Calu3 (cell line): ENCODE measurements around the gene EPAS1. TPM values are rescaled to one million over a fixed set of nuclear protein-coding genes. Genes with fewer than 3 reads are reported as not detected.

Source experiments
- BruUV-seq: library from RNA; stranded (reverse); fragments of 400-500 nt; replicated peaks from 2 replicates; lab custom pipeline; 2021; lab: Mats Ljungman, UMichigan
- CTCF ChIA-PET: fragments of 300-600 bp; sonication (Branson Sonifier 250); formaldehyde crosslinking; loops from one replicate; lab custom pipeline; 2022; ENCODE audit warnings: antibody characterized with exemption; lab: Charles Lee
- DNase-seq: peaks from one replicate; pipeline ENCODE4 v3.0.0; 2022
- H3K27ac Mint-ChIP-seq: one replicate; pipeline ENCODE4 v1.8.0; 2022; ENCODE audit warnings: mixed read lengths; ENCODE audit not compliant: unreplicated experiment
- H3K27me3 Mint-ChIP-seq: one replicate; pipeline ENCODE4 v1.8.0; 2022; ENCODE audit warnings: mixed read lengths; ENCODE audit not compliant: unreplicated experiment
- H3K36me3 Mint-ChIP-seq: one replicate; pipeline ENCODE4 v1.8.0; 2022; ENCODE audit warnings: mild to moderate bottlenecking, moderate library complexity, mixed read lengths; ENCODE audit not compliant: insufficient read depth, unreplicated experiment
- H3K4me1 Mint-ChIP-seq: one replicate; pipeline ENCODE4 v1.8.0; 2022; ENCODE audit warnings: mild to moderate bottlenecking, low read depth, mixed read lengths; ENCODE audit not compliant: unreplicated experiment
- H3K4me3 Mint-ChIP-seq: one replicate; pipeline ENCODE4 v1.8.0; 2022; ENCODE audit warnings: mild to moderate bottlenecking, low read depth, moderate library complexity, mixed read lengths; ENCODE audit not compliant: unreplicated experiment
- H3K9me3 Mint-ChIP-seq: one replicate; pipeline ENCODE4 v1.8.0; 2022; ENCODE audit warnings: low read depth, mixed read lengths; ENCODE audit not compliant: unreplicated experiment
- CTCF ChIP-seq: fragments of 200-600 bp; IDR thresholded peaks from one replicate; pipeline ENCODE4 v1.8.0; 2022; ENCODE audit warnings: antibody characterized with exemption; ENCODE audit not compliant: unreplicated experiment
- intact Hi-C: fragments of 100-400 bp; cut with micrococcal nuclease; formaldehyde crosslinking; loops from one replicate; pipeline ENCODE4 v1.10.0; 2022; ENCODE audit not compliant: unreplicated experiment
- total RNA-seq: library from RNA; stranded (reverse); gene quantifications from 2 replicates; pipeline ENCODE4 v1.2.3, GENCODE V29; 2022

EPAS1 gene
- total RNA-seq, 1 experiment from 2014 or later, result 18.5 TPM

GRCh38 chr2:46377666-46378560 is 80.7 kb downstream of the EPAS1 start:
- intact Hi-C loops, result no loop called here
- BruUV-seq, result no TSS peak
- H3K27ac Mint-ChIP-seq, result no peak overlapping the region
- H3K9me3 Mint-ChIP-seq, result no peaks in the 10 kb centered on the region
- no peak for TF ChIP-seq CTCF
- no peaks in the 10 kb centered on the region for H3K36me3 Mint-ChIP-seq
- DNase-seq, result no peak
- CTCF ChIA-PET, result interaction anchor here (0.5 to 1.0 kb wide), 3 partner anchors 84 to 316 kb away, joined by 3 to 9 read pairs (median 3); no protein-coding TSS in a partner anchor
- H3K4me1 Mint-ChIP-seq, result no peaks in the 10 kb centered on the region
- no peaks in the 10 kb centered on the region for H3K27me3 Mint-ChIP-seq
- H3K4me3 Mint-ChIP-seq, result no peak overlapping the region

- no TSS peak for BruUV-seq
- H3K36me3 Mint-ChIP-seq, result no peaks in the 10 kb centered on the region
- TF ChIP-seq CTCF, result no peak
Measured at GRCh38 chr2:46378616-46379015, 81.4 kb downstream of the EPAS1 start.

GRCh38 chr2:46379213-46380037 is 82.2 kb downstream of the EPAS1 start:
- no TSS peak for BruUV-seq
- intact Hi-C loops, result no loop called here
- CTCF ChIA-PET, result interaction anchor here (0.7 to 1.0 kb wide), 2 partner anchors 29 to 85 kb away, joined by 3 read pairs; no protein-coding TSS in a partner anchor
- Mint-ChIP-seq H3K27ac (no peak overlapping the region), H3K36me3 (no peaks in the 10 kb centered on the region), H3K4me3 (no peak overlapping the region), H3K4me1 (no peaks in the 10 kb centered on the region), H3K9me3 (no peaks in the 10 kb centered on the region), H3K27me3 (no peaks in the 10 kb centered on the region)
- no peak for TF ChIP-seq CTCF
- DNase-seq, result no peak

More at GRCh38 chr2:46378616-46379015, 81.4 kb downstream of the EPAS1 start:
- Mint-ChIP-seq H3K4me3 (no peak overlapping the region), H3K4me1 (no peaks in the 10 kb centered on the region), H3K9me3 (no peaks in the 10 kb centered on the region), H3K27ac (no peak overlapping the region), H3K27me3 (no peaks in the 10 kb centered on the region)
- CTCF ChIA-PET, result interaction anchor here (0.6 to 1.0 kb wide), 3 partner anchors 30 to 256 kb away, joined by 3 read pairs; no protein-coding TSS in a partner anchor
- DNase-seq, result no peak
- intact Hi-C loops, result no loop called here
